ENCODE data around the gene RDH14.

DNA sequence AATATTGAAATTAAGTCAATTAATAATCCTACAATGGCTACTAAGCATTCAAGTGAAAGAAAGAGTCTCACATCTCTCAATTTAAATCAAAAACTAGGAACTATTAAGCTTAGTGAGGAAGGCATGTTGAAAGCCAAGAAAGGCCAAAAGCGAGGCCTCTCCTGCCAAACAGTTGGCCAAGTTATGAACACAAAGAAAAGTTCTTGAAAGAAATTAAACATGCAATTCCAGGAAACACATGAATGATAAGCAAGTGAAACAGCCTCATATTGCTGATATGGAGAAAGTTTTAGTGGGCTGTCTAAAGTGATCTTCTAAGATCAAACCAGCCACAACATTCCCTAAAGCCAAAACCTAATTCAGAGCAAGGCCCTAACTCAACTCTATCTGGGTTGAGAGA is 11.8 kb downstream of the RDH14 start:
- TF ChIP-seq POLR2AphosphoS5 (IDR thresholded peaks at IDR 0.05): no peak
- no peak for TF ChIP-seq POLR2A (IDR thresholded peaks at IDR 0.05)
